Colonic mucosa (tissue), 4 donors: ENCODE results near the gene OSBPL6. TPM values are rescaled to one million over a fixed set of nuclear protein-coding genes. Genes with fewer than 3 reads are reported as not detected.

Source experiments
- DNase-seq: peaks from one replicate; pipeline ENCODE4 v3.0.0-alpha.2; 2020
- H3K27ac ChIP-seq: fragments of 200-600 bp; one replicate; pipeline ENCODE4 v1.8.0; 2021
- H3K27me3 ChIP-seq: fragments of 200-600 bp; one replicate; pipeline ENCODE4 v1.8.0; 2021
- H3K36me3 ChIP-seq: fragments of 200-600 bp; one replicate; pipeline ENCODE4 v1.8.0; 2021
- H3K4me1 ChIP-seq: fragments of 200-600 bp; one replicate; pipeline ENCODE4 v1.8.0; 2021; ENCODE audit warnings: mild to moderate bottlenecking
- H3K4me3 ChIP-seq: fragments of 200-600 bp; one replicate; pipeline ENCODE4 v1.8.0; 2021
- H3K9ac ChIP-seq, 2 donors: one replicate each; pipeline ENCODE4 v1.7.0; 2013; ENCODE audit warnings: control low read depth in 2 of 2, low read depth in 2 of 2, low read length in 2 of 2
- H3K9me3 ChIP-seq: fragments of 200-600 bp; one replicate; pipeline ENCODE4 v1.8.0; 2021
- CTCF ChIP-seq: fragments of 200-600 bp; IDR thresholded peaks from one replicate; pipeline ENCODE4 v1.8.0; 2022; ENCODE audit warnings: antibody characterized with exemption, mild to moderate bottlenecking
- intact Hi-C: fragments of 100-400 bp; cut with DNase I; formaldehyde crosslinking; loops from one replicate; pipeline ENCODE4 v1.14.1; 2022
- total RNA-seq, 2 donors: library from RNA; stranded (reverse); fragmentation: NEBNext Ultra II Directional in 1 of 2; extraction: Animal tissue kit (Norgen Biotek cat#: 25700) in 1 of 2; gene quantifications; one replicate each; pipeline ENCODE4 v1.2.1, GENCODE V29; 2021
- donor health status: healthy.
- donor health status: DM: no; HTN: no; CAD: no.
- donor health status: DM: no; HTN: no; CAD: no.

The OSBPL6 gene
- total RNA-seq, 2 donors from 2014 or later, result 0.58 to 0.72 TPM

- TF ChIP-seq CTCF, result no peak
- Histone ChIP-seq H3K4me3 (no peak overlapping the region), H3K27ac (no peak overlapping the region), H3K9me3 (no peaks in the 10 kb centered on the region), H3K36me3 (no peaks in the 10 kb centered on the region), H3K9ac (no peak overlapping the region), H3K4me1 (no peaks in the 10 kb centered on the region), H3K27me3 (no peaks in the 10 kb centered on the region)
- intact Hi-C loops, result no loop called here
- DNase-seq, result no peak
These were observed 194.0 kb downstream of the OSBPL6 start for GRCh38 chr2:178388287-178388686.

GRCh38 chr2:178391701-178392100 lies 197.4 kb downstream of the OSBPL6 start:
- H3K27me3 ChIP-seq, result no peaks in the 10 kb centered on the region
- H3K4me1 ChIP-seq, result no peaks in the 10 kb centered on the region
- H3K9ac ChIP-seq, result no peak overlapping the region
- no peak overlapping the region for H3K27ac ChIP-seq
- TF ChIP-seq CTCF, result no peak
- intact Hi-C loops, result no loop called here
- H3K9me3 ChIP-seq, result no peaks in the 10 kb centered on the region
- DNase-seq, result no peak
- no peaks in the 10 kb centered on the region for H3K36me3 ChIP-seq
- H3K4me3 ChIP-seq, result no peak overlapping the region

DNA sequence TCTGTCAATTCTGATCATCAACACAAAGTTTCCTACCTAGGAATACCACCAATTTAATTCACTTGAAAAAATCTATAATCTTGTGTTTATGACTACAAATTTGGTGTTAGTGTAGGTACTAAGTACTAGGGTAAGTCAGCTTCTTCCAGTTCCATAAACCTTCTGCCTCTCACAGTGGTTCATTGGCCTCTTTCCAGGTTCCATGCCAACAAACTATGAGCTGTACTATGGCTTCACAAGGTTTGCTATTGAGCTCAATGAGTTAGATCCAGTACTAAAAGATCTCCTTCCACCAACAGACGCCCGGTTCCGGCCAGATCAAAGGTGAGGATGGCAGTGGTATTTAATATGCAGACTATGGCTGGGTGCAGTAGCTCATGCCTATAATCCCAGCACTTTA lies 197.9 kb downstream of the OSBPL6 start:
- TF ChIP-seq CTCF, result no peak

GRCh38 chr2:178394859-178395258 lies 200.5 kb downstream of the OSBPL6 start:
- intact Hi-C loops, result no loop called here
- TF ChIP-seq CTCF, result no peak
- no peak for DNase-seq
- Histone ChIP-seq H3K9ac (no peak overlapping the region), H3K27me3 (no peaks in the 10 kb centered on the region), H3K9me3 (no peaks in the 10 kb centered on the region), H3K4me1 (no peaks in the 10 kb centered on the region), H3K4me3 (no peak overlapping the region), H3K27ac (no peak overlapping the region), H3K36me3 (no peaks in the 10 kb centered on the region)

More for the DNA sequence above, 197.9 kb downstream of the OSBPL6 start:
- H3K27me3 ChIP-seq, result no peaks in the 10 kb centered on the region
- no peak for DNase-seq
- H3K9me3 ChIP-seq, result no peaks in the 10 kb centered on the region
- intact Hi-C loops, result no loop called here
- H3K4me1 ChIP-seq, result no peaks in the 10 kb centered on the region
- H3K4me3 ChIP-seq, result no peak overlapping the region
- H3K9ac ChIP-seq, result no peak overlapping the region
- H3K27ac ChIP-seq, result no peak overlapping the region
- H3K36me3 ChIP-seq, result no peaks in the 10 kb centered on the region

- Histone ChIP-seq H3K9ac (no peak overlapping the region), H3K27ac (no peak overlapping the region), H3K36me3 (no peaks in the 10 kb centered on the region), H3K9me3 (no peaks in the 10 kb centered on the region), H3K27me3 (no peaks in the 10 kb centered on the region), H3K4me1 (no peaks in the 10 kb centered on the region), H3K4me3 (no peak overlapping the region)
- TF ChIP-seq CTCF, result no peak
- intact Hi-C loops, result no loop called here
- DNase-seq, result no peak
These were observed 201.0 kb downstream of the OSBPL6 start for GRCh38 chr2:178395295-178395694.
